ENCODE results near the gene SUN2. TPM values are rescaled to one million over a fixed set of nuclear protein-coding genes. Genes with fewer than 3 reads are reported as not detected.
A peak's percentile ranks its signal among the peaks of the same experiment; 100 is the strongest.

The SUN2 gene
- total RNA-seq, 3 donors from 2014 or later = 30.1 to 44.6 (median 44.0) TPM

DNA sequence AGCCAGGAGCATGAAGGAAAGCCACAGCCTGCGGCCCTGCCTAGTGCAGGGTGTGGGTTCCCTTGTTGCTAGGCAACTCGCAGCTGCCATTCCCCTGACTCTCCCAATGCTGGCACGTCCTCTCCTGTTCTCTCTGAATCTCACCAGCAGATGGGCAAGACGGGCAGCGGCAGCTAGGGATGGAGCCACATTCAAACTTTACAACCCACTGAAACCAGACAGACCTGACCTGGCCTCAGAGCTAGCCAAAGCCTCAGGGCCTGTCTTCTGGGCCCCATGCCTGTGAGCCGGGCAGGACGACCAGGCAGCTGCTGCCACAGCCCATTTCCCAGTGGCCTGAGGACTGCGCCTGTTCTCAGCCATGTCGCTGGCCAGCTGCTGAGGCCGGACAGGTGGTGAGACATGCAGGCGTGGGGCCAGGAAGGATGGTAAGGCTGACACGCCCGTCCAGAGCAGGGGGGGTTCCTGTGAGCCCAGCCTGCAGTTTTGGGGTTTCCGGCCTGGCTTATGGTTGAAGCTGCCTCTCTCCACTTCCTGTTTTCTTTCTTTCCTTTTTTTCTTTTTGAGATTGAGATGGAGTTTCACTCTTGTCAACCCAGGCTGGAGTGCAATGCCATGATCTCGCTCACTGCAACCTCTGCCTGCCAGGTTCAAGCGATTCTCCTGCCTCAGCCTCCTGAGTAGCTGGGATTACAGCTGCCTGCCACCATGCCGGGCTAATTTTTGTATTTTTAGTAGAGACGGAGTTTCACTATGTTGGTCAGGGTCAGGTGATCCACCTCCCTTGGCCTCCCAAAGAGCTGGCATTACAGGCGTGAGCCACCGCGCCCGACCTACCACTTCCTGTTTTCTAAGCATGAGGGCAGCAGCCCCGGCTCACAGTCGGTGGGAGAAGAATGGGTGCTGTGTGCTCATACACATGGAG, 4.1 kb downstream of the SUN2 start:
- peak; percentile 36 for DNase-seq
- no peaks in the 10 kb centered on the region for H3K27me3 Mint-ChIP-seq (ENCODE audit: low read depth)
- H3K4me3 Mint-ChIP-seq = peak overlapping the region; percentile 88
- no peaks in the 10 kb centered on the region for H3K9me3 Mint-ChIP-seq
- peak; percentile 27 to 32 for ATAC-seq
- peaks cover 58% of the 10 kb centered on the region for H3K4me1 Mint-ChIP-seq (ENCODE audit: low read depth)
- peaks cover 19% of the 10 kb centered on the region for H3K36me3 Mint-ChIP-seq (ENCODE audit: insufficient read depth)

DNA sequence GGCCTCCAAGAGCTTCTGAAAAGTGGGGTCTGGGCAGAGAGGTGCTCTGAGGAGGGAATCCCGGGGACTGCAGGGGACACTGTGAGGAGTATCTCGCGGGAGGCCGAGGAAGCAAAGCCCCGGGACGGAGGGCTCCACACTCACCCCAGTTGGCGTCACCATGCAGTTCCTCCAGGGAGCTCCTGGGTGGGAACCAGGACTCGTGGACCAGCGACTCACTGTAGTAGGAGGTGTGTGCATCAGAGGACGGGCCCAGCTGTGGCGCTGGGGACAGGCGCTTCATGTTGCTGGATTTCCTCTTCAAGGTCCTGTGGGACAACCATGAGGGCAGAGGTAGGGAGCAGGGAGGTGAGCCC, 4.8 kb downstream of the SUN2 start:
- Mint-ChIP-seq H3K4me3 (peak overlapping the region; percentile 88), H3K36me3 (ENCODE audit: insufficient read depth) (peaks cover 19% of the 10 kb centered on the region), H3K4me1 (ENCODE audit: low read depth) (peaks cover 54% of the 10 kb centered on the region), H3K27me3 (ENCODE audit: low read depth) (no peaks in the 10 kb centered on the region), H3K9me3 (no peaks in the 10 kb centered on the region)
- ATAC-seq = no peak
- no peak for DNase-seq

DNA sequence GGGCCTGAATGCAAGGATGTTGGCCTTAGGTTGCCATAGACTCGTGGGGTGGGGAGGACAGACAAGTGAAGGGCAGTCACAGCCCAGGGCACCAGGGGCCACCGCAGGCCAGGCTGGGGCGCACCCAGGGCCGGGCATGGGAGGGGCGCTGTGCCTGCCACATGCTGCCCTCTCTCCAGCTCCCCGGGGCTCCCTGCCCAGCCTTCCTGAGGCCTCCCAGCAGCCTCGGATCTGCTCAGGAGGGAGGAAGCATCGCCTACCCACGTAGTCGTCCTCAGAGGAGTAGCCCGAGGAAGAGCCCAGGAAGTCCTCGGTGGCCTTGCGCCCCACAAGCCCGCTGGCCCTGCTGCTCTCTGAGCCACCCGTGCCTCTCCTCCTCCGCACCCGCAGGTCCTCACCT, 5.2 kb downstream of the SUN2 start:
- Mint-ChIP-seq H3K36me3 (ENCODE audit: insufficient read depth) (peaks cover 19% of the 10 kb centered on the region), H3K4me3 (no peak overlapping the region)
- ATAC-seq = no peak

DNA sequence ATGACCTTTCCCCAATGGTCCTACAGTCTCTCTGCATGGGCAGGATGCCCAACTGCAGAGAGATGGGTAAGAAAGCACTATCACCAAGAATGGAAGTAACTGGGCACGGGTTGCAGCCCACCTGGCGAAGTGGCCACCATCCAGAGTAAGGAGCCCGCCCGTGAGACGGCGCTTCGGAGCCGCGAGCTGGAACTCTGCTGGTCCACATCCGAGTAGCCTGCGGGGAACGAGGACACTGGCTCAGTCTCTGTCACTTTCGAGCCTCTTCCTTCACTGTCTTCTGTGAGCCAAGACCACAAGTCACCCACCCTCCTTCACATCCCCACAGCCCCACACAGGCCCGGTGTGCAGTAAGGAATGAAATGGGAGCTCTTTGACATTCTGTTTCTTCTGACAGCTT, 5.7 kb downstream of the SUN2 start:
- Mint-ChIP-seq H3K4me1 (ENCODE audit: low read depth) (peaks cover 53% of the 10 kb centered on the region), H3K36me3 (ENCODE audit: insufficient read depth) (peaks cover 19% of the 10 kb centered on the region), H3K9me3 (no peaks in the 10 kb centered on the region)

More for the DNA sequence above, 5.2 kb downstream of the SUN2 start:
- no peak for DNase-seq
- Mint-ChIP-seq H3K4me1 (ENCODE audit: low read depth) (peaks cover 54% of the 10 kb centered on the region), H3K9me3 (no peaks in the 10 kb centered on the region), H3K27me3 (ENCODE audit: low read depth) (no peaks in the 10 kb centered on the region)

DNA sequence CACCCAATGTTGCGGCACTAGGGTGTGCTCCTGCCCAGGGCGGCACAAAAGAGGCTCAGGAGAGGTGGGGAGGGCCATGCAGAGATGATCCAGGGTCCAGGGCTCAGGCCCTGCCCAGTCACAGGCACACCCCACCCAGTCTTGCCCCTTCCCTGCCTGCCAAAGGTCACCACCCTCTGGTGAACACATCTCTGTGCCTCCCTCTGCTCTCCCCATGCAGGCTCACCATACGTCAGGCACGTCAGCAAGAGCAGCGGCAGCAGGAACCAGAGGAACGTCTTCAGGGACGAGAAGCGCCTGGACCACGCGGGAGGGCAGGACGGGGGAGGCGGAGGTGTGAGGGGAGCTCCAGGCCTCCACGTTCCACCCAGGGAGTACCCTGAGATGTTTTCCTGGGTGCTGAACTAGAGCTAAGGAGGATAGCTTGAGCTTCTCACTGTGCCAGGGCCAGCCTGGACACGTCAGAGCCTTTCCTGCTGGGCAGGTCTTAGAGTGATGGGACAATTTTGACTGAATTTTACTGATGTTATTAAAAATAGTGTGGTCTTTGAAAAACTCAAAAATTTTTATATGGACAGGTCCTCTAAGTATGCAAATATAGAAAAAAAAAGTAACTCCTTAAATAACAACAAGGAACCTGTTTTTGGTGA, 7.2 kb downstream of the SUN2 start:
- Mint-ChIP-seq H3K36me3 (ENCODE audit: insufficient read depth) (peaks cover 22% of the 10 kb centered on the region), H3K9me3 (no peaks in the 10 kb centered on the region), H3K27me3 (ENCODE audit: low read depth) (no peaks in the 10 kb centered on the region), H3K4me1 (ENCODE audit: low read depth) (peaks cover 41% of the 10 kb centered on the region), H3K4me3 (no peak overlapping the region)
- DNase-seq (no peak), ATAC-seq (no peak)

More for the DNA sequence above, 5.7 kb downstream of the SUN2 start:
- no peaks in the 10 kb centered on the region for H3K27me3 Mint-ChIP-seq (ENCODE audit: low read depth)
- H3K4me3 Mint-ChIP-seq = no peak overlapping the region
- ATAC-seq = no peak
- no peak for DNase-seq

DNA sequence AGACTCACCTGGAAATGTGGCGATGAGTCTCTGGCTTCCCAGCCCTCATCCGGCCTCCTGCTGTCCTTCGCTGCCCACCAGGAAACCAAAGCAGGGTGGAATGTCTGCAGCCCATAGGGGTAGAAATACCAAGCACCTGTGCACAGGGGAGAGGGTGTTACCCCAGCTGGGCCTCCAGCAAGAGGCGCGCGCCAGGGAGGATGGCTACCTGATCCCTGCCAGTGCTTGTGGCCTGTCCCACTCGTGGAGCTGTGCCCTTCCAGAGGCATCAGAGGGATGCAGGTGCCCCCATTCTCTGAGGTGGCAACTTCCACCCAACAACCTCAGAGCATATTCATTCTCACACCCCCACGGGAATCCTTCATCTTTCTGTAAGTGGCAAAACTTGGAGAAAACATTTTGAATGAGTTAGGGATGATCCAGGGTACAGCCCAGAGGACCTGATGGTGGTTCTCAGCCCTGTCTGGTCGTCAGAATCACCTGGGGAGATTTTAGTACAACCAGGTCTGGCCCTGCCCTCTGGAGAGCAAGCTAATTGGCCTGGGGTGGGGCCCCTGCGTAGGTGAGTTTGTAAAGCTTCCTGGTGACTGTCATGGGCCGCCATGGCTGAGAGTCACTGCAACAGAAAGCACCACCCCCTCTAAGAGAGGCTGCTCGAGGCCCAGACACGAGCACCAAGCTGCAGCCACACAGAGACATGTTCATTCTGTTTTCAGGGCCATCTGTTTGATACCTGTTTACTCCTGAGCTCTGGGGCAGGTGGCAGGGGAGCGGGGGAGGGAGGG, 9.9 kb downstream of the SUN2 start:
- no peaks in the 10 kb centered on the region for H3K27me3 Mint-ChIP-seq (ENCODE audit: low read depth)
- no peaks in the 10 kb centered on the region for H3K9me3 Mint-ChIP-seq
- DNase-seq (no peak), ATAC-seq (no peak)
- H3K4me1 Mint-ChIP-seq (ENCODE audit: low read depth) = peaks cover 20% of the 10 kb centered on the region
- no peak overlapping the region for H3K4me3 Mint-ChIP-seq
- peaks cover 29% of the 10 kb centered on the region for H3K36me3 Mint-ChIP-seq (ENCODE audit: insufficient read depth)

DNA sequence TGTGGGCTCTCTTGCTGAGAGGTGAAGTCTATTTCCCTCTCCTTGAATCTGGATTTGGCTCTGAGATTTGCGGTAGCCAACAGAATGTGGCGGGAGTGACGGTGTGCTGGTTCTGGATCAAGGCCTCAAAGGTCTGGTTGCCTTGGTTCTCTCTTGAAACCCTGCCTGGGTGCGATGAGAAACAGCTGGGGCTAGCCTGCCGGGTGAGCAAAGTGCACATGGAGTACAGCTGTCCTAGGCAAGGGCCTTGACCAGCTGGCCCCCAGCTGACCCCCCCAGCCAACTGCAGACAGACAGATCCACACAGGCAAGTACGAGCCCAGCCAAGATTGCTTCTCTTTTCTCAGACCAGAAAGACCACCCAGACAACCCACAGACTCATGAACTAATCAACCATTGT, 10.8 kb downstream of the SUN2 start:
- no peaks in the 10 kb centered on the region for H3K27me3 Mint-ChIP-seq (ENCODE audit: low read depth)
- H3K4me1 Mint-ChIP-seq (ENCODE audit: low read depth) = peaks cover 14% of the 10 kb centered on the region
- no peak for ATAC-seq
- no peak overlapping the region for H3K4me3 Mint-ChIP-seq
- no peak for DNase-seq
- H3K36me3 Mint-ChIP-seq (ENCODE audit: insufficient read depth) = peaks cover 26% of the 10 kb centered on the region
- no peaks in the 10 kb centered on the region for H3K9me3 Mint-ChIP-seq

DNA sequence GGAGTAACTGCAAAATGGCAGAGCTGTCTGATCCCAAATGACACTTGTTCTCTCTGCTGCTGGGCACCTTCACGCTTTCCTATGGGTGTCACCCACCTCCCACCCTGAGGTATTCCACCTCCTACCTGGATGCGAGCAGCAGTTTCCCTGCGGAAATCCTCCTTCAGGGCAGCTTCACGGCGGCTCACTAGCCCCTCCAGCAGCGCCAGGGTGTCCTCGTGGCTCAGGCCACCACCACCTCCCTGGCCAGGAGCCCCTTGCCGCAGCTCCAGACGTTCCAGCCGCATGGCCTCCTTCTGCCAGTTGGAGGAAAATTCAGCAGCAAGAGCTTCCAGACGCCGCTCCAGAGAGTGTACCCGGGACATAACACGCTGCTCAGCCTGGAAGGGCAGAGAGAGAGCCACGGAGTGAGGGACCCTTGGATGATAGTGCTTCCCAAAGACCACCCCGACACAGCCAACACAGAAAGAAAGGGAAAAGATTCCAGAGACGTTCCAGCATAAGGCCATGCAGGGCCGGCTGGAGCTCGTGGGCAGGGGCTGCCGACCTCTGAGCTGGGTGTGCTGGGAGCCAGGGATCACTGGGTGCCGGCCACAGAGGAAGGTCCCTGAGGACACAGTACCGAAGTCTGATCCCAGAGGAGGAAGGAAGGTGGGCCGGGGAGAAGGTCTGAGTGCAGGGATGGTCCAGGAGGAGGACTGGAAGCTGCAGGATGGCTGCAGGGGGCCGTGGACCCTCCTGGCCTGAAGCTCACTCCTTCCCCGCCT, 13.4 kb downstream of the SUN2 start:
- no peak overlapping the region for H3K4me3 Mint-ChIP-seq
- H3K4me1 Mint-ChIP-seq (ENCODE audit: low read depth) = peaks cover 16% of the 10 kb centered on the region
- H3K9me3 Mint-ChIP-seq = no peaks in the 10 kb centered on the region
- DNase-seq (no peak), ATAC-seq (no peak)
- H3K27me3 Mint-ChIP-seq (ENCODE audit: low read depth) = no peaks in the 10 kb centered on the region
- peaks cover 35% of the 10 kb centered on the region for H3K36me3 Mint-ChIP-seq (ENCODE audit: insufficient read depth)

DNA sequence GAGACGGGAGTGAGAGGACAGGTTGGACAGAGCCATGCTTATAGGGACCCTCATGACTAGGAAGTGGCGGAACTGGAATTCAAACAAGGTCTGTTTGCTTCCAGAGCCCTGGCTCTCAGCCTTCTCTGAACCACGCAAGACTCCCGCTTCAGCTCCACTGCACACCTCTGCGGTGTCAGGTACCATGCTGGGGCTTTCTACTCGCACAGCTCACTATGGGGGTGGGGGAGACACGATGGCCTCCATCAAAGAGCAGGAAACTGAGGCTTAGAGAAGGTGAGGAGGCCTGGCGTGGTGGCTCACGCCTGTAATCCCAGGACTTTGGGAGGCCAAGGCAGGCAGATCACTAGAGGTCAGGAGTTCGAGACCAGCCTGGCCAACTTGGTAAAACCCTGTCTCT, 14.2 kb downstream of the SUN2 start:
- Mint-ChIP-seq H3K36me3 (ENCODE audit: insufficient read depth) (peaks cover 36% of the 10 kb centered on the region), H3K4me1 (ENCODE audit: low read depth) (peaks cover 20% of the 10 kb centered on the region), H3K9me3 (no peaks in the 10 kb centered on the region), H3K4me3 (no peak overlapping the region), H3K27me3 (ENCODE audit: low read depth) (no peaks in the 10 kb centered on the region)
- ATAC-seq (no peak), DNase-seq (no peak)

DNA sequence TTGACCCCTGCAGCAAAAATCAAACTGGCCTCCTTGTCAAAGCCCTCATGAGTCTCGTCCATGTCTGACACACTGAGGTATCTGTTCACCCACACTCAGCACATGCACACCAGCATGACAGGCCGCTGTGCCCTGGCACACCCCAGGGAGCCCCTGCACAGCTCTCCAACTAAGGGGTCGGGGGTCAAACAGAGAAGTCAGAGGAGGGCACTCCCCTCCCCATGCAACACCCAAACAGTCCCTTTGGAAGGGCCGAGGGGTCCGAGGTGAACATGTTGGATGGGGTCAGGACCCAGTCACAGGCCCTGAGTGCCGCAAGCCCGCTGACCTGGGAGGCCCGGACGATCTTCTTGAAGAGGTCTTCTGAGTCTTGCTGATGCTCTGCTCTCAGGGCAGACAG, 14.6 kb downstream of the SUN2 start:
- H3K4me1 Mint-ChIP-seq (ENCODE audit: low read depth) = peaks cover 20% of the 10 kb centered on the region
- DNase-seq = no peak
- no peak overlapping the region for H3K4me3 Mint-ChIP-seq
- H3K9me3 Mint-ChIP-seq = no peaks in the 10 kb centered on the region
- ATAC-seq = no peak
- peaks cover 36% of the 10 kb centered on the region for H3K36me3 Mint-ChIP-seq (ENCODE audit: insufficient read depth)
- H3K27me3 Mint-ChIP-seq (ENCODE audit: low read depth) = no peaks in the 10 kb centered on the region

DNA sequence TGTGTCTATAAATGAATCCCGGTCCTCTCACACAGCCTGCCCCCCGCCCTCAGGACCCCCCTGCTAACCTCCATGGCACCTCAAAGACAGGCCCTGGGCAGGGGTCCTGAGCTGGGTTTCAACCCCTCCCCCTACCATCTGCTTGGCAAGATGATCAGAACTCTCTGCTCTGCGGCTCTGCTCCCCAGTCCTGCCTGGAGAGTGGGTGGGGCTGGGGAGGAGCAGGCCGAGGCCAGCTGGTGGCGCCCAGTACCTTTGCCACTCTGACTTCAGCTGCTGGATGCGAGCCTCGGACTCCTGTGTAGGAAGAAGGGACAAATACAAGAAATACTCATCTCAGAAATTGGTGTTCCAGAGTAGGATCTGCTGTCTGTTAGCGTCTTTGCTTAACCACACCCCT, 15.0 kb downstream of the SUN2 start:
- ATAC-seq (no peak), DNase-seq (no peak)
- Mint-ChIP-seq H3K4me1 (ENCODE audit: low read depth) (peaks cover 20% of the 10 kb centered on the region), H3K4me3 (no peak overlapping the region), H3K36me3 (ENCODE audit: insufficient read depth) (peaks cover 38% of the 10 kb centered on the region), H3K9me3 (no peaks in the 10 kb centered on the region), H3K27me3 (ENCODE audit: low read depth) (no peaks in the 10 kb centered on the region)

DNA sequence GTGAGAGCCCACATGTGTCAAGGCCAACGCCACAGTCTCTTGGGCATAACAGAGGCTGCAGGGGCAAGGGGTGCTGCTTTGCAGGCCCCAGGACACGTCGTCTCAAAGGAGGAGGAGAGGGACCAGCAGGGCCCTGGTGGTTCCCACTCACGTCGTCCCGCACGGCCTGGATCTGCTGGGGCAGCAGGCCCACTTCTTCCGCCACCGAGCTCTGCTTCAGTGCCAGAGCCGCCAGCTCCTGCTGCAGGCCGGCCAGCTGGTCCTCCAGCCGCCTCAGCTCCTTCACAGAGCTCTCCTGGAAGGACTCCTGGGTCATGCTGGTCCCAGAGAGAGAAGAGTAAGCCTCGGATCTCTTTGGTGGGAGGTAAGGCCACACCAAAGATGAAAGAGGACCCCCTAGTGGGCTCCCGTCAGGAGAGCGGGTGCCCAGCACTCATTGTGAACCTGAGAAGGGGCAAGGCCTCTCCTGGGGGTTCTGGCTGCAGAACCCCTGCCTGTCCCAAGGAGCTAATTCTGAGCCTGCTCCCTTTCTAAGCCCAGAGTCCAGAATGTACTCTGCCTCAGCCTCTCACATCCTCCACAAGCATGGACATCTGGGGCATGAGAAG, 15.6 kb downstream of the SUN2 start:
- no peaks in the 10 kb centered on the region for H3K9me3 Mint-ChIP-seq
- H3K36me3 Mint-ChIP-seq (ENCODE audit: insufficient read depth) = peaks cover 39% of the 10 kb centered on the region
- ATAC-seq (no peak), DNase-seq (no peak)
- no peaks in the 10 kb centered on the region for H3K27me3 Mint-ChIP-seq (ENCODE audit: low read depth)
- H3K4me3 Mint-ChIP-seq = no peak overlapping the region
- peaks cover 20% of the 10 kb centered on the region for H3K4me1 Mint-ChIP-seq (ENCODE audit: low read depth)

DNA sequence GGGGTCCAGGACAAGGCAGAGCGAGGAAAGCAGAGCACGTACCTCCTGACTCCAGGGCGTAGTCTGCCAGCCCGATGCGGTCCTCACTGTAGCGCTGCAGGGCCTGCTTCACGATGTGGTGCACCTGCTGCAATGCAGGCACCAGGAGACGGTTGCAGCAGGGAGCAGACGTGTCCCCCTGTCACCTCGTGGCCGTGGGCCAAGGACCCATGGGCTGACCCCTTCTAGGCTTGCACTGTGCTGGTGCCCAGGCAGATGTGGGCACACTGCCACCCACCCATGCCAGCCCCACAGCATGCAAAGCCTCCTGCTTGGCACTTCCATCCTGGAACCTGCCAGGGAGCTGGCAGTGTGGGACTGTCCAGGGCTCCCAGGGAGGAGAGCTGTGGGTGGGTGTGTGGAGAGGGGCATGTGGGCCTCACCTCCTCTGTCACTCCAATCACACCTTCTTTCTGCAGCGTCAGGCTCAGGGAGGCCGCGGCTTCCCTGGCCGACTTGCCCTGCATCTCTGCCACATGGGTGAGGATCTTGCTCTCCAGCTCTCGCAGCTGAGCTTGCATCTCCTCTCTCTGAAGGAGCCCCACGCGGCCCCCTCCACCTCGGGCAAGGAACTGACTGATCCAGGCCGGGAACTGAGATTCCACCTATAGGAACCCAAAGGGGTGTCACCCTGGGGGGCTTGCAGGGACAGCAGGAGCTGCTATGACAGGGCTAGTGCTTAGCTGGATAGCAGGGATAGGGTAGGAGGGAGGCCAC, 16.3 kb downstream of the SUN2 start:
- peaks cover 42% of the 10 kb centered on the region for H3K36me3 Mint-ChIP-seq (ENCODE audit: insufficient read depth)
- no peaks in the 10 kb centered on the region for H3K9me3 Mint-ChIP-seq
- no peak overlapping the region for H3K4me3 Mint-ChIP-seq
- H3K4me1 Mint-ChIP-seq (ENCODE audit: low read depth) = peaks cover 23% of the 10 kb centered on the region
- no peak for DNase-seq
- no peaks in the 10 kb centered on the region for H3K27me3 Mint-ChIP-seq (ENCODE audit: low read depth)
- no peak for ATAC-seq
